OCI-LY1 (cell line): ENCODE measurements around the gene MAN1A1.

Source experiments
- H2AFZ ChIP-seq: fragments of 200-600 bp; sonication (generic), shearing (Covaris generic); 2 replicates; pipeline ENCODE4 v1.6.0; 2014; ENCODE audit warnings: antibody characterized with exemption, mild to moderate bottlenecking, low read length
- H3F3A ChIP-seq: fragments of 200-600 bp; sonication (generic), shearing (Covaris generic); 2 replicates; pipeline ENCODE4 v1.6.0; 2014; ENCODE audit warnings: mild to moderate bottlenecking, antibody characterized with exemption, low read length, moderate library complexity; ENCODE audit not compliant: insufficient read depth
- H3K27ac ChIP-seq: fragments of 200-600 bp; sonication (generic); 2 replicates; pipeline ENCODE4 v1.5.1; 2014; ENCODE audit warnings: low read length, mixed run types, mild to moderate bottlenecking, low read depth; ENCODE audit not compliant: poor library complexity, severe bottlenecking
- H3K27me3 ChIP-seq: fragments of 200-600 bp; sonication (generic); 2 replicates; pipeline ENCODE4 v1.6.0; 2014; ENCODE audit warnings: antibody characterized with exemption, mild to moderate bottlenecking, low read length, moderate library complexity; ENCODE audit not compliant: insufficient read depth
- H3K36me3 ChIP-seq: fragments of 200-600 bp; sonication (generic); 2 replicates; pipeline ENCODE4 v1.6.1; 2014; ENCODE audit warnings: mild to moderate bottlenecking, antibody characterized with exemption, low read length, moderate library complexity, mixed read lengths; ENCODE audit not compliant: insufficient read depth
- H3K4me1 ChIP-seq: fragments of 200-600 bp; sonication (generic); 2 replicates; pipeline ENCODE4 v1.5.1; 2014; ENCODE audit warnings: mild to moderate bottlenecking, low read length, moderate library complexity; ENCODE audit not compliant: insufficient read depth, severe bottlenecking
- H3K4me2 ChIP-seq: fragments of 200-600 bp; sonication (generic), shearing (Covaris generic); 2 replicates; pipeline ENCODE4 v1.6.1; 2014; ENCODE audit warnings: low read length
- H3K4me3 ChIP-seq: fragments of 200-600 bp; sonication (generic); 2 replicates; pipeline ENCODE4 v1.5.1; 2014; ENCODE audit warnings: low read length, low read depth, mild to moderate bottlenecking, mixed read lengths; ENCODE audit not compliant: poor library complexity, severe bottlenecking
- H3K79me2 ChIP-seq: fragments of 200-600 bp; shearing (Covaris generic); 2 replicates; pipeline ENCODE4 v1.6.1; 2016; ENCODE audit warnings: mixed run types, low read length, mixed read lengths; ENCODE audit not compliant: insufficient read depth
- H3K9ac ChIP-seq: fragments of 200-600 bp; sonication (generic), shearing (Covaris generic); 2 replicates; pipeline ENCODE4 v1.6.1; 2014; ENCODE audit warnings: mild to moderate bottlenecking, low read length, mixed read lengths
- H3K9me2 ChIP-seq: fragments of 200-600 bp; sonication (generic), shearing (Covaris generic); 2 replicates; pipeline ENCODE4 v1.6.1; 2014; ENCODE audit warnings: low read depth, mild to moderate bottlenecking, low read length, mixed read lengths
- H3K9me3 ChIP-seq: fragments of 200-600 bp; shearing (Covaris generic); 2 replicates; pipeline ENCODE4 v1.6.1; 2014; ENCODE audit warnings: low read length, mixed read lengths
- H4K20me1 ChIP-seq: fragments of 200-600 bp; sonication (generic), shearing (Covaris generic); 2 replicates; pipeline ENCODE4 v1.6.0; 2016; ENCODE audit warnings: mild to moderate bottlenecking, low read length; ENCODE audit not compliant: insufficient read depth
- CTCF ChIP-seq: fragments of 200-600 bp; sonication (generic), shearing (Covaris generic); IDR thresholded peaks from 2 replicates; pipeline ENCODE4 v1.5.1; 2017; ENCODE audit warnings: mild to moderate bottlenecking, antibody characterized with exemption, low read length, moderate library complexity, mixed read lengths
- EZH2 ChIP-seq: fragments of 200-600 bp; sonication (generic), shearing (Covaris generic); IDR thresholded peaks from 2 replicates; pipeline ENCODE4 v1.8.0; 2017; ENCODE audit warnings: borderline replicate concordance, mixed run types, mild to moderate bottlenecking, antibody characterized with exemption, low read length, moderate library complexity, mixed read lengths

MAN1A1 gene

GRCh38 chr6:119318176-119318575, 31.4 kb downstream of the MAN1A1 start:
- Histone ChIP-seq H3F3A (no peaks in the 10 kb centered on the region), H3K36me3 (no peaks in the 10 kb centered on the region), H3K9ac (no peak overlapping the region), H3K4me2 (no peak overlapping the region), H4K20me1 (no peaks in the 10 kb centered on the region), H3K4me3 (no peak overlapping the region), H3K9me3 (no peaks in the 10 kb centered on the region), H3K27me3 (no peaks in the 10 kb centered on the region), H3K4me1 (peaks cover 47% of the 10 kb centered on the region), H3K79me2 (no peaks in the 10 kb centered on the region), H3K27ac (no peak overlapping the region), H3K9me2 (no peaks in the 10 kb centered on the region), H2AFZ (no peak overlapping the region)
- TF ChIP-seq EZH2 (no peak), CTCF (no peak)

- H4K20me1 ChIP-seq: no peaks in the 10 kb centered on the region
- no peak overlapping the region for H3K4me2 ChIP-seq
Observed at GRCh38 chr6:119317007-119317406, 32.6 kb downstream of the MAN1A1 start.

GRCh38 chr6:119314885-119315272, 34.7 kb downstream of the MAN1A1 start:
- no peaks in the 10 kb centered on the region for H3F3A ChIP-seq
- H3K9me2 ChIP-seq: no peaks in the 10 kb centered on the region
- H4K20me1 ChIP-seq: no peaks in the 10 kb centered on the region
- TF ChIP-seq CTCF (no peak), EZH2 (no peak)
- H3K36me3 ChIP-seq: no peaks in the 10 kb centered on the region
- H3K9ac ChIP-seq: peak overlapping the region; percentile 56
- H3K27me3 ChIP-seq: no peaks in the 10 kb centered on the region
- peak overlapping the region; percentile 91 for H3K27ac ChIP-seq
- H3K4me2 ChIP-seq: peak overlapping the region; percentile 70
- peaks cover 42% of the 10 kb centered on the region for H3K4me1 ChIP-seq
- H3K9me3 ChIP-seq: no peaks in the 10 kb centered on the region
- H3K4me3 ChIP-seq: peak overlapping the region; percentile 41
- no peaks in the 10 kb centered on the region for H3K79me2 ChIP-seq
- H2AFZ ChIP-seq: peak overlapping the region; percentile 85; the same call in 1 of the 2 replicates

More at GRCh38 chr6:119317007-119317406, 32.6 kb downstream of the MAN1A1 start:
- H3K9ac ChIP-seq: no peak overlapping the region
- no peak overlapping the region for H3K27ac ChIP-seq
- H3K9me3 ChIP-seq: no peaks in the 10 kb centered on the region
- no peaks in the 10 kb centered on the region for H3K27me3 ChIP-seq
- no peaks in the 10 kb centered on the region for H3K9me2 ChIP-seq
- no peaks in the 10 kb centered on the region for H3K79me2 ChIP-seq
- peaks cover 45% of the 10 kb centered on the region for H3K4me1 ChIP-seq
- TF ChIP-seq CTCF: no peak
- no peak for TF ChIP-seq EZH2
- no peaks in the 10 kb centered on the region for H3F3A ChIP-seq
- no peak overlapping the region for H3K4me3 ChIP-seq
- no peak overlapping the region for H2AFZ ChIP-seq
- H3K36me3 ChIP-seq: no peaks in the 10 kb centered on the region
